Dedifferentiated amniotic fluid mesenchymal stem cell (primary cell): ENCODE measurements around the gene IL6ST.
"Not testable (repeated sequence)": the region's sequence is repeated elsewhere in the genome, so short reads cannot be mapped to it uniquely, and the experiment has no call there.

Experiments
- DNase-seq: peaks from one replicate; pipeline ENCODE4 v3.0.0-alpha.2; 2016; ENCODE audit errors: extremely low spot score

The IL6ST gene

GRCh38 chr5:55966284-55966683 is 28.5 kb downstream of the IL6ST start:
- no peak for DNase-seq

- no peak for DNase-seq
Measured at GRCh38 chr5:55965525-55965924, 29.2 kb downstream of the IL6ST start.

- no peak for DNase-seq
Measured at GRCh38 chr5:55960779-55961178, 34.0 kb downstream of the IL6ST start.

GRCh38 chr5:55959208-55959607 is 35.6 kb downstream of the IL6ST start:
- DNase-seq = no peak

GRCh38 chr5:55941154-55941553 is 53.6 kb downstream of the IL6ST start:
- DNase-seq = not testable (repeated sequence)

GRCh38 chr5:55937598-55937997 is 57.2 kb downstream of the IL6ST start:
- DNase-seq = not testable (repeated sequence)

- DNase-seq = peak; percentile 73
Measured at GRCh38 chr5:55936100-55936693, 58.6 kb downstream of the IL6ST start.

- no peak for DNase-seq
Measured at GRCh38 chr5:55935371-55935770, 59.4 kb downstream of the IL6ST start.

GRCh38 chr5:55934720-55935119 is 60.0 kb downstream of the IL6ST start:
- no peak for DNase-seq

- no peak for DNase-seq
Measured at GRCh38 chr5:55934115-55934613, 60.6 kb downstream of the IL6ST start.

- no peak for DNase-seq
Measured at GRCh38 chr5:55933377-55934114, 61.2 kb downstream of the IL6ST start.

- no peak for DNase-seq
Measured at GRCh38 chr5:55932700-55933099, 62.1 kb downstream of the IL6ST start.

- DNase-seq = no peak
Measured at GRCh38 chr5:55929020-55929799, 65.6 kb downstream of the IL6ST start.

- DNase-seq = no peak
Measured at GRCh38 chr5:55927861-55928655, 66.7 kb downstream of the IL6ST start.

GRCh38 chr5:55926476-55926875 is 68.3 kb downstream of the IL6ST start:
- no peak for DNase-seq

- DNase-seq = no peak
Measured at GRCh38 chr5:55925712-55926111, 69.1 kb downstream of the IL6ST start.

- no peak for DNase-seq
Measured at GRCh38 chr5:55925181-55925580, 69.6 kb downstream of the IL6ST start.

- no peak for DNase-seq
Measured at GRCh38 chr5:55924744-55925143, 70.0 kb downstream of the IL6ST start.

GRCh38 chr5:55923865-55924500 is 70.8 kb downstream of the IL6ST start:
- no peak for DNase-seq

GRCh38 chr5:55923177-55923771 is 71.5 kb downstream of the IL6ST start:
- no peak for DNase-seq

- DNase-seq = no peak
Measured at GRCh38 chr5:55921617-55922016, 73.1 kb downstream of the IL6ST start.
